Tibial artery (tissue), 4 donors: Measurements from ENCODE around the gene SEMA3D.

Experiments
- DNase-seq, 2 donors: peaks; one replicate each; pipeline ENCODE4 v3.0.0-alpha.2; 2019
- H3K27ac ChIP-seq, 2 donors: fragments of 200-600 bp; sonication (generic) in 1 of 2; 1 replicate in 1 of 2; 2 replicates in 1 of 2; pipeline ENCODE4 v1.5.1; 2018 to 2019; ENCODE audit warnings: mild to moderate bottlenecking in 1 of 2
- H3K27me3 ChIP-seq, 2 donors: fragments of 200-600 bp; sonication (generic) in 1 of 2; one replicate each; pipeline versions ENCODE4 v1.5.1 to v1.6.0; 2016 to 2019
- H3K36me3 ChIP-seq, 3 donors: fragments of 200-600 bp; sonication (generic) in 2 of 3; one replicate each; pipeline ENCODE4 v1.5.1; 2016 to 2019; ENCODE audit warnings: mild to moderate bottlenecking in 2 of 3
- H3K4me1 ChIP-seq, 4 donors: fragments of 200-600 bp; sonication (generic) in 2 of 4; 1 replicate in 3 of 4; 2 replicates in 1 of 4; pipeline ENCODE4 v1.5.1; 2016 to 2019
- H3K4me3 ChIP-seq, 2 donors: fragments of 200-600 bp; sonication (generic) in 1 of 2; 1 replicate in 1 of 2; 2 replicates in 1 of 2; pipeline ENCODE4 v1.5.1; 2018 to 2019; ENCODE audit warnings: mild to moderate bottlenecking in 2 of 2
- H3K9me3 ChIP-seq, 3 donors: fragments of 200-600 bp; sonication (generic) in 1 of 3; one replicate each; pipeline ENCODE4 v1.5.1; 2016 to 2019
- intact Hi-C: fragments of 100-400 bp; cut with DNase I; formaldehyde crosslinking; loops from one replicate; pipeline ENCODE4 v1.15.0; 2023; ENCODE audit warnings: low total_unique reads
- TF ChIP-seq, protein P1 (sequence below), 2 experiments: fragments of 200-600 bp in 1 of 2; fragments of 450-650 bp in 1 of 2; IDR thresholded peaks; one replicate each; pipeline ENCODE4 v1.5.1; 2017 to 2019; ENCODE audit warnings: antibody characterized with exemption in 2 of 2, mild to moderate bottlenecking in 1 of 2, moderate library complexity in 1 of 2

The SEMA3D gene

DNA sequence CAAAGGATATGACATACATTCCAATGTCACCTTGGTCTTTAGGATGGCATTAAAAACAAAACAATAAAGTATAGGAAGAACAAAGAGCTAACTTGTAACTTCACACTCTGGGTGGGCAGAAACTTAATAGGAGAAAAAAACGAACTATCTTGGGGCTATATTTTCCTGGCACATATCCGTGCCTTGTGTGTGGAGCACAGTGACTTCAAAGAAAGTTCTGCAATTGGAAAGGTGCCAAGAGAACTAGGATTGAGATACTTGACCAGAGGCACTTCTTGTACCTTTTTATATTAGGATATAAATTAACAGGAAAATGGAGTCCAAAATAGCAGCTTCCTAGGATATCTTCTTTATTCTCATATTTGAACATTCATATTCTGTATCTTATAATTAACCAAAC, 148.4 kb downstream of the SEMA3D start:
- H3K4me3 ChIP-seq = no peak overlapping the region
- no peak overlapping the region for H3K27ac ChIP-seq
- DNase-seq = no peak
- H3K27me3 ChIP-seq = no peaks in the 10 kb centered on the region
- H3K36me3 ChIP-seq = no peaks in the 10 kb centered on the region
- intact Hi-C loops = no loop called here
- TF ChIP-seq, protein P1, sequence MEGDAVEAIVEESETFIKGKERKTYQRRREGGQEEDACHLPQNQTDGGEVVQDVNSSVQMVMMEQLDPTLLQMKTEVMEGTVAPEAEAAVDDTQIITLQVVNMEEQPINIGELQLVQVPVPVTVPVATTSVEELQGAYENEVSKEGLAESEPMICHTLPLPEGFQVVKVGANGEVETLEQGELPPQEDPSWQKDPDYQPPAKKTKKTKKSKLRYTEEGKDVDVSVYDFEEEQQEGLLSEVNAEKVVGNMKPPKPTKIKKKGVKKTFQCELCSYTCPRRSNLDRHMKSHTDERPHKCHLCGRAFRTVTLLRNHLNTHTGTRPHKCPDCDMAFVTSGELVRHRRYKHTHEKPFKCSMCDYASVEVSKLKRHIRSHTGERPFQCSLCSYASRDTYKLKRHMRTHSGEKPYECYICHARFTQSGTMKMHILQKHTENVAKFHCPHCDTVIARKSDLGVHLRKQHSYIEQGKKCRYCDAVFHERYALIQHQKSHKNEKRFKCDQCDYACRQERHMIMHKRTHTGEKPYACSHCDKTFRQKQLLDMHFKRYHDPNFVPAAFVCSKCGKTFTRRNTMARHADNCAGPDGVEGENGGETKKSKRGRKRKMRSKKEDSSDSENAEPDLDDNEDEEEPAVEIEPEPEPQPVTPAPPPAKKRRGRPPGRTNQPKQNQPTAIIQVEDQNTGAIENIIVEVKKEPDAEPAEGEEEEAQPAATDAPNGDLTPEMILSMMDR (IDR thresholded peaks at IDR 0.05) = no peak
- no peaks in the 10 kb centered on the region for H3K4me1 ChIP-seq
- no peaks in the 10 kb centered on the region for H3K9me3 ChIP-seq

- Histone ChIP-seq H3K36me3 (no peaks in the 10 kb centered on the region), H3K27me3 (no peaks in the 10 kb centered on the region), H3K9me3 (no peaks in the 10 kb centered on the region), H3K4me3 (no peak overlapping the region), H3K4me1 (no peaks in the 10 kb centered on the region), H3K27ac (no peak overlapping the region)
- TF ChIP-seq, protein P1 (IDR thresholded peaks at IDR 0.05) = no peak
- DNase-seq = no peak
- intact Hi-C loops = no loop called here
These were observed 153.6 kb downstream of the SEMA3D start for GRCh38 chr7:85033263-85033662.

GRCh38 chr7:85031475-85031874, 155.4 kb downstream of the SEMA3D start:
- no peak overlapping the region for H3K27ac ChIP-seq
- H3K36me3 ChIP-seq = no peaks in the 10 kb centered on the region
- DNase-seq = no peak
- intact Hi-C loops = no loop called here
- no peak overlapping the region for H3K4me3 ChIP-seq
- no peaks in the 10 kb centered on the region for H3K27me3 ChIP-seq
- H3K4me1 ChIP-seq = no peaks in the 10 kb centered on the region
- TF ChIP-seq, protein P1 (IDR thresholded peaks at IDR 0.05) = no peak
- H3K9me3 ChIP-seq = no peaks in the 10 kb centered on the region

DNA sequence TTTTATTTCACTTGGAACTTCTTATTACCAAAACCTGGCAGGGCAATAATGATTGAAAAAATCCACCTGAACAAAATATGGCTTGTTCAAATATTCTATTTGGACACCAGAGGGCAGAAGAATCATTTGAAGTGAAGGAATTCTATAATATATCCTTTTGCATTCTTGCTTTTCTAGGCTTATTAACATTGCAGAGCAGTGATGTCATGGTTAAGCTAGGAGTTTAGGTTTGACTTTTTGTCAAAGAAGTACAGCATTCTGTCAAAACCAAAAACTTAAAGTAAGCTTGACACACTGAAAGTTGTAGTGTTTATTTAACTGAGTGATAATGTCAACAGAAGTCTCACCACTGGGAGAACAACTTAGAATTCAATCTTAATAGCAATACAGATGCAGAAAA, 156.0 kb downstream of the SEMA3D start:
- DNase-seq = no peak
- Histone ChIP-seq H3K4me3 (no peak overlapping the region), H3K9me3 (no peaks in the 10 kb centered on the region), H3K36me3 (no peaks in the 10 kb centered on the region), H3K27me3 (no peaks in the 10 kb centered on the region), H3K27ac (no peak overlapping the region), H3K4me1 (no peaks in the 10 kb centered on the region)
- TF ChIP-seq, protein P1 (IDR thresholded peaks at IDR 0.05) = peak; percentile 25 to 49
- intact Hi-C loops = no loop called here

DNA sequence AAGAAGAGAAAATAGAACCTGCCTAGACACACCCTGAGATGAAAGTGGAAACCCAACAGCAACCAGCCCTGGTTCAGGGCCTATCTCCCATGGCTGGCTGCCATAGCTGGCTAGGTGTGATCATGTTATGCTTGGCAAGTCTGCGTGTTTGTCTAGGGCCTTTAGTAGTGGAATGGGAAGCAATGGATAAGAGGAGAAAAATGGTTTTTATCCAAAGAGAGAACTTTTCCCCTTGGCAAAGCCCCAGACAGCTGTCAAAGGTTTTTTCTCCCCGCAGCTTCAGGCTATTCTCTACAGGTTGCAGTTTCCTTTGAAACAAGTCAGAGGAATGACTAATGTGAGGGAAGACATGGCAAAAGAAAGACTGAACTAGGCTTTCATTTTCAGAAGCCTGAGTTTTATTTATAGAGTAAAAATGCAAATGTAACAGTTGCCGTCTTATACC, 161.5 kb downstream of the SEMA3D start:
- TF ChIP-seq, protein P1 (IDR thresholded peaks at IDR 0.05) = no peak
- no peak for DNase-seq

DNA sequence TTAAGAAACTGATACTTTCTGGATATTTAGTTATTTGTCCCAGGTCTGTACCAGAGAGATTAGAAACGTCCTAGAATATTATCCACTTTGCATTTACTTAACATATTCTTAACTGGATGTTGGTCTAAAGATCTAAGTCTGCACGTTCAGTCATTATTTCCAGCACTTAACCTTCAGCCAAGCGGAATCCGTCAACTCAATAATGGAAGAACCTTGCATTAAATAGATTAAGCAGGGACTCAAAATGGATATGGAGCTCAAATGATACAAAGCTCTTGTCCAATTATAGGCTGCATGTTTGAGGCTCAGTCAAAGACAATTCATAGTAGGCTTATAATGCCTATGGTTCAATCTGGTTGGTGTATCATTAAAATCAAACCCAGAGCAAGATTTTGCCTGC, 162.9 kb downstream of the SEMA3D start:
- Histone ChIP-seq H3K36me3 (no peaks in the 10 kb centered on the region), H3K4me3 (no peak overlapping the region), H3K27ac (no peak overlapping the region), H3K9me3 (no peaks in the 10 kb centered on the region), H3K4me1 (peaks cover 0 to 4% (median 0%) of the 10 kb centered on the region in 4 donors), H3K27me3 (no peaks in the 10 kb centered on the region)
- intact Hi-C loops = loop anchor here (10.0 kb wide), 1 partner anchor 1049 kb away; no protein-coding TSS in a partner anchor
- no peak for DNase-seq
- TF ChIP-seq, protein P1 (IDR thresholded peaks at IDR 0.05) = no peak

More for the DNA sequence above, 161.5 kb downstream of the SEMA3D start:
- H3K36me3 ChIP-seq = no peaks in the 10 kb centered on the region
- no peaks in the 10 kb centered on the region for H3K9me3 ChIP-seq
- no peak overlapping the region for H3K4me3 ChIP-seq
- intact Hi-C loops = loop anchor here (5.0 to 10.0 kb wide), 2 partner anchors 538 to 1051 kb away; no protein-coding TSS in a partner anchor
- H3K27ac ChIP-seq = no peak overlapping the region
- peaks cover 0 to 4% (median 0%) of the 10 kb centered on the region in 4 donors for H3K4me1 ChIP-seq
- no peaks in the 10 kb centered on the region for H3K27me3 ChIP-seq
